Effector CD8-positive, alpha-beta T cell (primary cell): ENCODE measurements around the gene LIFR.
"Not testable (repeated sequence)": the region's sequence is repeated elsewhere in the genome, so short reads cannot be mapped to it uniquely, and the experiment has no call there.

Source experiments
- DNase-seq: peaks from one replicate; lab custom pipeline; 2025; lab: John Stamatoyannopoulos, UW

Gene LIFR

GRCh38 chr5:38519476-38519875, 37.0 kb downstream of the LIFR start:
- DNase-seq = no peak

GRCh38 chr5:38518341-38518740, 38.1 kb downstream of the LIFR start:
- DNase-seq = no peak

DNA sequence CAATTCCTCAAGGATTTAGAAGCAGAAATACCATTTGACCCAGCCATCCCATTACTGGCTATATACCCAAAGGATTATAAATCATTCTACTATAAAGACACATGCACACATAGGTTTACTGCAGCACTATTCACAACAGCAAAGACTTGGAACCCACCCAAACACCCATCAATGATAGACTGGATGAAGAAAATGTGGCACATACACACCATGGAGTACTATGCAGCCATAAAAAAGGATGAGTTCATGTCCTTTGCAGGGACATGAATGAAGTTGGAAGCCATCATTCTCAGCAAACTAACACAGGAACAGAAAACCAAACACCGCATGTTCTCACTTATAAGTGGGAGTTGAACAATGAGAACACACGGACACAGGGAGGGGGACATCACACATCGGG, 39.8 kb downstream of the LIFR start:
- not testable (repeated sequence) for DNase-seq

- DNase-seq = no peak
Measured at GRCh38 chr5:38515646-38516045, 40.8 kb downstream of the LIFR start.

GRCh38 chr5:38515092-38515491, 41.4 kb downstream of the LIFR start:
- no peak for DNase-seq

DNA sequence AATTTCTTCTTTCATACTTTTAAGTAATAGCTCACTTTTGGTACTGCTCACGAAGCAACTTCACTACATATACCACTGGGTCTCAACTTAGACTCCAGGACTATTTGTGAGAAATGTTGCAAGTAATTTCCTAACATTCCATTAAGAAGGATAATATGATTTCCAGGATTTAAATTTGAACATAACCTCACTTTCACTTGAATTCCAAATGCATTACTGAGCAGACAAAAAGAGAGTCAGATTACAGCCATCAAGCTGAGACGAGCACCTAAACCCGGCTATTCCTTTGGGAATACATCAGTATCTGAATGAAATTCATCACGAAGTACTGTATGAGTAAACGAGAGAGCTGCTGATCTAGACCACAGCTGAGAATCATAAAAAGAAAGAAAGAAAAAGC, 47.3 kb downstream of the LIFR start:
- DNase-seq = no peak

DNA sequence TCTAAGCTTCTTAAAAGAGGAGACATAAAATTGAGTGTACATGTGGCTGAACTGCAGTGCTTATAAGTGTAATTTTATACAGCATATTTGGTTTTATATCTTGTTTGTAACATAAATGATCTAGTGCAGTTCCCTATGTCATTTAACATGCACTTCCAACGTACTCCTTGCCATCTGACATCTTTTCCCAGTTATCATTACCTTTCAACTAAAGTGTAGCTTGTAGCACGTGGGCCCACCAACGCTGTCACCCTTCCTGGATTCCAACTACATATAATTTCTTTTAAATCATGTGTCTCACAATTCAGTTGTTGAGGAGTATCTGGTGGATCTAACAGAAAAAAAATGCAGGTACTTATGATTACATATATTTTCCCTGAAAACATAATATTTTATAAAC, 50.1 kb downstream of the LIFR start:
- DNase-seq = no peak

- no peak for DNase-seq
Measured at GRCh38 chr5:38500573-38501260, 55.7 kb downstream of the LIFR start.

GRCh38 chr5:38497946-38498345, 58.5 kb downstream of the LIFR start:
- no peak for DNase-seq

DNA sequence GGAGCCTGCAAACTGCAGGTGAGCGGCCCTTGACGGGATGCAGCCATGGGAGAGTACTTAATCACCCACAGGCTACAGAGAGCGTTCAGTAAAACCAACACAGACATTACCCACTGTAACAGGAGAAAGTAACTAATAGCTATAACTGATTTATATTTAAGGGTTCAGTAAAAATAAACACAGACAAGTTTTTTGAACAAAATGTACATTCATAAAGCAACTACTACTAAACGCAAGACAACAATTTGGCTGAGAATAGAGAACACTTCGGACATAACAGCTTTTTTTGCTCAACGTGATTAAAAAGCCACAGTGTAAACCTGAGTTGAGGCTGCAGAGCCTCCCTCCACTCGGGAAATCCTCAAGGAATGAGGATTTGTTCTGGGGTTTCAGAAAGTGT, 61.7 kb downstream of the LIFR start:
- DNase-seq = no peak

DNA sequence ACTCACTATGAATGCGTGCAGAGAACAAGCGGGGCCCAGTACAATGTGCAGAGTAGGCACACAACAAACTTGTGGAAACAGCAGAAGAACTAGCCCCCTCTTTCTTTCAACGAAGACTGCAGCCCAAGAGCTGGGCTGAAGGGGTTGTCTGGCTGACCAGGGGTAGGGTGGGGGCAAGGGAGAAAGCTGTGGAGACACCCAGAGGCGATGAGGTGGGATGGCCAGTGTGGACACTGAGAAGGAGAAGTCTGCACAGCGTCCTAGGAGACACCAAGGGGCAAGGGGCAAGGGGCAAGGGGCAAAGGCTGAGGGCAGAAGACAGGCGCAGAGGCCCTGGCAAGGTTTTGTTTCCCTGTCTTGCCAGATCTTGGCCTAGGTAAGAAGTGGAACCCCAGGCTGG, 62.3 kb downstream of the LIFR start:
- DNase-seq = no peak

- no peak for DNase-seq
Measured at GRCh38 chr5:38483805-38484398, 72.5 kb downstream of the LIFR start.

DNA sequence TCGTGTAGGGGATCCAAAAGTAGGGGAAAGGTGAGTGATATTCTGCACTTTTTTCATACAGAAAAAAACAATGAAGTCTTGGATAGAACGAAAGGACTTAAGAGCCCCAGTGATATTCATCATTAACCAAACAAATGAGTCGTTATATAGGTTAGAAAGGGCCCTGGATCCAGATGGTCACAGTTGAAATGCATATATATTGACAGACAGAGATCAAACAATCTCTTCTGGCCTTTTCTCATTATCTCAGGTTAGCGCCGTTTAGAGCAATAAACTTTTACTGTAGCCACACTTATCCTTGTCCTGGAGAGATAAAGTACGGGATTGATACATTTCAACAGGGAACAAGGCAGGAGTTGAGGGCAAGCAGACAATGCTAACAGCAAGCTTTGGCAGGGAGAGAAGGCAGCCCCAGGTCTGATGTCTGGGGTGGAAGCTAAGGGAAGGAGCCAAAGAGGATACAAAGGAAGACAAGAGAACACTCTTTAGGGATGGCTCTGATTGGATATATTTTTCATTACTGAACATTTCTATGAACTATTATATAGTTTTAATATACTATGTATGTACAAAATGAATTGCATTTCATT, 77.0 kb downstream of the LIFR start:
- DNase-seq = no peak

DNA sequence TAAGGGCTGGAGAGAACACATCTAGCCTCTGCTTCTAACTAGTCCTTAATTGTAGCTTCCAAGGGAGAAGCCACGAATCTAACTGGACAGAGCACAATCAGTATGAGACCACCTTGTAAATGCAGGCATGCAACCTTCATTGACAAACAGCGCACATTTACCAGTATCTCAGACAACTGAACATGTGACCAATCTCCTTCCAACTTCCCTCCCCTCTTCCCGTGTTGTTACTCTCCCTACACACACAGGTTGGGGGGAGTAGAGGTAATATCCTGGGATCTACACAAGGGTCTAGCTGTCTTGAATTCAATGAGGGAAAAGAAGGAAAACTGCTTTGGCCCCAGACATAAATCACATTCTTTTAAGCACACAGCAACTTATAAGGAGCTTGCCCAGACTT, 77.6 kb downstream of the LIFR start:
- DNase-seq = no peak

GRCh38 chr5:38478166-38478565, 78.3 kb downstream of the LIFR start:
- DNase-seq = no peak

DNA sequence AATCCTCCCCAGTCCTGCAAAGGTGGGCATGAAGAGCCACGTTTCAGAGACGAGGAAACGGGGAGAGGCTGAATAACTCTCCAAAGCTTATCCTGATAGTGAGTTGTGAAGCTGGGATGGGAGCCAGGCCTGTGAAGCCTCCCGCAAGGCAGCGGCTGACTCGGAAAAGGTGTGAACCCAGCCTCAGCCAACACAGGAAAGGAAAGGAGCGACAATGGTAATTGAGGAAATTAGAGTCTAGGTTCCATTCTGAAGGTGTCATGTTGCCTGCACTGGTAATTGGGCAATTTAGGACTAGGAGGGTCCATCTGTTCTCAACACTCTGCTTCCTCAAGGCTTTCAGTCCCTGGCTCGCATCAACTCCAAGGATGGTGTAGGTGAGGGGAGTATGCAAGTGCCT, 83.4 kb downstream of the LIFR start:
- DNase-seq = no peak

DNA sequence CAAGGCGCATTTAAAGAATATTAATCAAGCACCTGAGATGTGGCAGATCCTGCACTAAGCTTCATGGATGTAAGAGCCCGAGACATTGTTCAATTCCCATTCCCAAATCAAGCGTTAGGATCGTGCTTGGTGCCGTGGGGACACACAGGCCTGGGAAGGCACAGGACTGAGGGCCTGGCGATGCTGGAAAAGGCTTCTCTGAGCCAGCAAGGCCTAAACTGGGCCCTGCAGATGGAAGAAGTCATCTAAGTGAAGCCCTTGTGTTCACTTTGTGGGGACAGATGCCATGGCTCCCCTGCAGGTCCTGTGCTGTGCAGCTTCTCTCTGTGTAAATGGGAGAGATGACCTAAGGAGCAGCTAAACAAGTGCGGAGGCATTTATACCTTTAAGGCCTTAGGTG, 83.9 kb downstream of the LIFR start:
- no peak for DNase-seq

- no peak for DNase-seq
Measured at GRCh38 chr5:38471709-38472108, 84.7 kb downstream of the LIFR start.

DNA sequence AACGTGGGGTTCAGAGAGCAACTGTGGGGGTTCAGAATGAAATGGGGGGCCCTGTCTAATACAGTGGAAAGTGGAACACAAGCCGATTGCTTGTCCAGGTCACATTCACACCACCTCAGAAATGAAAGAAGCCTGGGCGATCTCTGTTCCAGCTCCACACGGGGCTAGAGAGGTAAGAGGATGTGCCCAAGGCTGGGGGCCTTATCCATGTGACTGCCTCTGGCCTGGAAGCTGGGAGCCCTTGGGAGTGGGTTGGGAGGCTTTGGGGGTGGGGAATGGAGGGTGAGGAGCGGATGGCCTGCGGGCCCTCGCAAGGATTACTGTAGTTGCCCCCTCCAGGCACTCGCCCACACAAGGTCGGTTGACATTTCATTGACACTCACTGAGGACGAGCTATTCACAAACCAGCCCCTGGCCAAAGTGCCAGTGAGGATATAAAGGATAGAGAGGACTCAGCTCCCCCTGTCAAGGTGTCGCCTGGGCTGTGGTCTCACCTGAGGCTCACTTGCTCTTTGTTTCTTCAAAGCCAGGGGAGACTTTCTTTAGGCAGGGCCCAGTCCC, 86.7 kb downstream of the LIFR start:
- DNase-seq = no peak

GRCh38 chr5:38468978-38469706, 87.3 kb downstream of the LIFR start:
- no peak for DNase-seq

- no peak for DNase-seq
Measured at GRCh38 chr5:38468202-38468673, 88.2 kb downstream of the LIFR start.

GRCh38 chr5:38467353-38468040, 88.9 kb downstream of the LIFR start:
- DNase-seq = no peak
